AG04449 (cell line): ENCODE data around the gene CD302.
"Not testable (repeated sequence)": the region's sequence is repeated elsewhere in the genome, so short reads cannot be mapped to it uniquely, and the experiment has no call there.

ENCODE experiments used
- CTCF ChIA-PET: fragments of 350-600 bp; formaldehyde crosslinking; extraction: SDS; loops from one replicate; lab custom pipeline; 2021; ENCODE audit warnings: antibody characterized with exemption; lab: Yijun Ruan, JAX
- POLR2A ChIA-PET: fragments of 400-600, 350-600 bp; formaldehyde crosslinking; extraction: SDS; loops from one replicate; lab custom pipeline; 2020; ENCODE audit warnings: antibody characterized with exemption, inconsistent platforms; lab: Yijun Ruan, JAX
- DNase-seq: peaks from one replicate; pipeline ENCODE4 v3.0.0-alpha.2; 2010; ENCODE audit warnings: low read depth, low spot score
- H3K4me3 ChIP-seq: 2 replicates; pipeline ENCODE4 v1.5.1; 2011; ENCODE audit warnings: low read depth, mild to moderate bottlenecking, control low read depth, low read length
- TF ChIP-seq, protein P1 (sequence below): IDR thresholded peaks from one replicate; pipeline ENCODE4 v1.5.1; 2011; ENCODE audit warnings: mild to moderate bottlenecking, moderate library complexity, low read length, control low read depth, inconsistent platforms; ENCODE audit not compliant: insufficient read depth; ENCODE audit errors: missing control alignments

The CD302 gene

GRCh38 chr2:159788253-159788652 is 9.8 kb downstream of the CD302 start:
- no peak overlapping the region for H3K4me3 ChIP-seq
- ChIA-PET POLR2A (no interaction called here), CTCF (interaction anchor here (1.5 kb wide), 1 partner anchor 18 kb away, joined by 7 read pairs; no protein-coding TSS in a partner anchor)
- DNase-seq = no peak
- TF ChIP-seq, protein P1, sequence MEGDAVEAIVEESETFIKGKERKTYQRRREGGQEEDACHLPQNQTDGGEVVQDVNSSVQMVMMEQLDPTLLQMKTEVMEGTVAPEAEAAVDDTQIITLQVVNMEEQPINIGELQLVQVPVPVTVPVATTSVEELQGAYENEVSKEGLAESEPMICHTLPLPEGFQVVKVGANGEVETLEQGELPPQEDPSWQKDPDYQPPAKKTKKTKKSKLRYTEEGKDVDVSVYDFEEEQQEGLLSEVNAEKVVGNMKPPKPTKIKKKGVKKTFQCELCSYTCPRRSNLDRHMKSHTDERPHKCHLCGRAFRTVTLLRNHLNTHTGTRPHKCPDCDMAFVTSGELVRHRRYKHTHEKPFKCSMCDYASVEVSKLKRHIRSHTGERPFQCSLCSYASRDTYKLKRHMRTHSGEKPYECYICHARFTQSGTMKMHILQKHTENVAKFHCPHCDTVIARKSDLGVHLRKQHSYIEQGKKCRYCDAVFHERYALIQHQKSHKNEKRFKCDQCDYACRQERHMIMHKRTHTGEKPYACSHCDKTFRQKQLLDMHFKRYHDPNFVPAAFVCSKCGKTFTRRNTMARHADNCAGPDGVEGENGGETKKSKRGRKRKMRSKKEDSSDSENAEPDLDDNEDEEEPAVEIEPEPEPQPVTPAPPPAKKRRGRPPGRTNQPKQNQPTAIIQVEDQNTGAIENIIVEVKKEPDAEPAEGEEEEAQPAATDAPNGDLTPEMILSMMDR = no peak

DNA sequence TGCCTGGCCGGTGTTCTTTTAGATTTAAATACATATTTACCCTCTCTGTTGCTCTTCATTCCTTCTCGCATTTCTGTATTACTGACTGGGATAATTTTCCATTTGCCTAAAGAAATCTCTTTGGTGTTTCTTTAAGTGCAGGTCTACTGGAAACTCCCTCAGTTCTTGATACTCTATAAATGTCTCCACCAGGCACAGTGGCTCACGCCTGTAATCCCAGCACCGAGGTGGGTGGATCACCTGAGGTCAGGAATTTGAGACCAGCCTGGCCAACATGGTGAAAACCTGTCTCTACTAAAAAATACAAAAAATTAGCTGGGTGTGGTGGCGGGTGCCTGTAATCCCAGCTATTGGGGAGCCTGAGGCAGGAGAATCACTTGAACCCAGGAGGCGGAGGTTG is 10.4 kb downstream of the CD302 start:
- CTCF ChIA-PET = interaction anchor here (1.5 kb wide), 1 partner anchor 18 kb away, joined by 7 read pairs; no protein-coding TSS in a partner anchor
- DNase-seq, H3K4me3 ChIP-seq, POLR2A ChIA-PET: not testable (repeated sequence)

GRCh38 chr2:159786938-159787337 is 11.1 kb downstream of the CD302 start:
- TF ChIP-seq, protein P1 = no peak
- DNase-seq = no peak
- no peak overlapping the region for H3K4me3 ChIP-seq
- CTCF ChIA-PET = interaction anchor here (1.5 kb wide), 1 partner anchor 19 kb away, joined by 7 read pairs; no protein-coding TSS in a partner anchor
- POLR2A ChIA-PET = no interaction called here

DNA sequence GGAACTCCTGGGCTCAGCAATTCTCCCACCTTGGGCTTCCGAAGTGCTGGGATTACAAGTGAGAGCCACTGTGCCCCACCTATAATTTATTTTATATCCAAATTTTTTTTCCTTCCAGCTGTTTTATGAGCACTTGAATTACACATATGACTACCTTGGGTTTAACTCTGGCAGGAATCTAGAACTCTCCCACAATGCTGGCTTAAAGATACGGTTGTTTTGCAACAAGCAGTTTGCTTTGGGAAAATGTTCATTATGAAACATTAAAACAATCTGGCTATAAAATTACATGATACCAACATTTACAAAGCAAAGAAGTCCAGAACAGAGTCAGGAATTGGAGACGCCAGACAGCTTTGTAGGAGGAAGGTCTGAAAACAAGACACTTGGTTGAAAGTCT is 12.8 kb downstream of the CD302 start:
- no peak for DNase-seq
- TF ChIP-seq, protein P1 = no peak
- no peak overlapping the region for H3K4me3 ChIP-seq
- ChIA-PET CTCF (interaction anchor here (0.7 kb wide), 1 partner anchor 539 kb away, joined by 4 read pairs; no protein-coding TSS in a partner anchor), POLR2A (interaction anchor here (1.5 kb wide), 1 partner anchor 12 kb away, joined by 3 read pairs; no protein-coding TSS in a partner anchor)

DNA sequence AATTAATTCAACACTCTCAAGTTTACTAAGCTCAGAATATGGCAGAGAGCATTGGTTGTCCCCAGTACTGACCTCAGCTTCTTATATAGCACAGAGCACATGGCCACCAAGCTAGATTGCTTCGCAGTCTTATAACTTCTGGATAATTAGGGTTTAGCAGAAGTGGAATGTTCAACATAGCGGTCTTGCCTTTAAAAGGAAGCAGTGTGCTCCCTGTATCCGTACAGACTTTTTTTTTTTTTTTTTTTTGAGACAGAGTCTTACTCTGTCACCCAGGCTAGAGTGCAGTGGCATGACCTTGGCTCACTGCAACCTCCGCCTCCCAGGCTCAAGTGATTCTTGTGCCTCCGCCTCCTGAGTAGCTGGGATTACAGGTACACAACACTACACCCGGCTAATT is 13.3 kb downstream of the CD302 start:
- DNase-seq, H3K4me3 ChIP-seq: not testable (repeated sequence)
- POLR2A ChIA-PET = interaction anchor here (1.5 kb wide), 1 partner anchor 11 kb away, joined by 3 read pairs; no protein-coding TSS in a partner anchor
- CTCF ChIA-PET = interaction anchor here (0.7 kb wide), 1 partner anchor 539 kb away, joined by 4 read pairs; no protein-coding TSS in a partner anchor

DNA sequence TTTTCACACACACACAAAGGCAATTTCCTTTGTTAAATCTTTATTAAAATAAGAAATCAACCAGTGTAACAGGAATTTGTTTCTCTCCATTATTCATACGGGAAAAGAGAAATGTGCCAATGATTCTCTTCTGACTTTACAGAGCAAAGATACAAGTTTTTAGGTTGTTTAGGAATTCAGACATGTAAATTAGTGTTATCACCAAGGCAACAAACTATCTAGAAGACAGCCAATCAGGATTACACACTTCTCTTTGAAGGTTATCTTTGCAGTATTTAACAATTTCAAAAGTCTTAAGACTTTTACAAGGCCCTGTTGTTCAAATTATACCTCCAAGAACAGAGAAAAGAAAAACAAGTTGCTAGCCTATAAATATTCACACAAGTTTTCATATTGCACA is 14.5 kb downstream of the CD302 start:
- H3K4me3 ChIP-seq = no peak overlapping the region
- no peak for DNase-seq
- CTCF ChIA-PET = no interaction called here
- POLR2A ChIA-PET = no interaction called here
- TF ChIP-seq, protein P1 = no peak

DNA sequence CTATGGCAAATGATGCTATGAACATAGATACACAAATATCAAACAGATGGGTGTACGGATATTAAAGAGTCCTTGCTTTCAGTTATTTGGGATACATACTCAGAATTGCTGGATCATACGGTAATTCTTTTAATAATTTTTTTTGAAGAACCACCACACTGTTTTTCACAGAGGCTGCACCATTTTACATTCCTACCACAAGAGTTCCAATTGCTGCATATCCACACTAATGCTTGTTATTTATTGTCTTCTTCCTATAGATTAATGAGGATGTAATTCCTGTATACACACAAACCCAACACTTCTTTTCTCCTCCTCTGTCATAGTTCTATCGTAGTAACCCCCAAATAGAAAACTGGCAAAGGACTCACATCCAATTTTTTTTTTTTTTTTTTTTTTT is 21.7 kb downstream of the CD302 start:
- POLR2A ChIA-PET = no interaction called here
- no peak for DNase-seq
- CTCF ChIA-PET = no interaction called here
- no peak overlapping the region for H3K4me3 ChIP-seq
- TF ChIP-seq, protein P1 = no peak
